Thyroid gland (tissue), 4 donors: ENCODE measurements around the gene DNAH10. TPM values are rescaled to one million over a fixed set of nuclear protein-coding genes. Genes with fewer than 3 reads are reported as not detected.

Experiments
- DNase-seq, 2 donors: peaks; one replicate each; pipeline ENCODE4 v3.0.0-alpha.2; 2019
- H3K27ac ChIP-seq, 3 donors: fragments of 200-600 bp; sonication (generic); 1 replicate in 2 of 3; 2 replicates in 1 of 3; pipeline ENCODE4 v1.5.1; 2016 to 2019; ENCODE audit warnings: mild to moderate bottlenecking in 1 of 3, moderate library complexity in 1 of 3
- H3K27me3 ChIP-seq: fragments of 200-600 bp; sonication (generic); one replicate; pipeline ENCODE4 v1.5.1; 2019
- H3K36me3 ChIP-seq, 2 donors: fragments of 200-600 bp; sonication (generic); one replicate each; pipeline ENCODE4 v1.5.1; 2016 to 2019
- H3K4me1 ChIP-seq, 2 donors: fragments of 200-600 bp; sonication (generic); one replicate each; pipeline ENCODE4 v1.5.1; 2017 to 2019
- H3K4me3 ChIP-seq, 3 donors: fragments of 200-600 bp; sonication (generic); replicated peaks in 1 of 3; 1 replicate in 2 of 3; 2 replicates in 1 of 3; pipeline ENCODE4 v1.5.1; 2016; ENCODE audit warnings: mild to moderate bottlenecking in 1 of 3
- H3K9me3 ChIP-seq: fragments of 200-600 bp; sonication (generic); one replicate; pipeline ENCODE4 v1.5.1; 2017
- POLR2A ChIP-seq, 2 donors: fragments of 450-650 bp; IDR thresholded peaks; one replicate each; pipeline ENCODE4 v1.6.1; 2017; ENCODE audit warnings: antibody characterized with exemption in 2 of 2, mild to moderate bottlenecking in 2 of 2, moderate library complexity in 1 of 2
- WGBS, 2 donors: methylation state at CpG; one replicate each; pipeline ENCODE4 v1.1.5; 2017; 5-methylcytosine and 5-hydroxymethylcytosine counted together
- intact Hi-C: fragments of 100-400 bp; cut with DNase I; formaldehyde crosslinking; loops from one replicate; pipeline ENCODE4 v1.15.1; 2023
- total RNA-seq, 4 donors: library from RNA; depleted of rRNA; stranded (reverse); fragments of >200 nt; gene quantifications; one replicate each; pipeline ENCODE4 v1.2.3, GENCODE V29; 2016
- TF ChIP-seq, protein P1 (sequence below), 6 experiments: fragments of 200-600 bp in 3 of 6; fragments of 450-650 bp in 3 of 6; sonication (generic) in 3 of 6; IDR thresholded peaks; one replicate each; pipeline ENCODE4 v1.5.1; 2016 to 2019; ENCODE audit warnings: antibody characterized with exemption in 6 of 6, mild to moderate bottlenecking in 2 of 6, inconsistent platforms in 1 of 6, moderate library complexity in 1 of 6

Gene DNAH10
- total RNA-seq, 4 donors from 2014 or later: 0.10 to 0.33 (median 0.27) TPM; not detected in 1

DNA sequence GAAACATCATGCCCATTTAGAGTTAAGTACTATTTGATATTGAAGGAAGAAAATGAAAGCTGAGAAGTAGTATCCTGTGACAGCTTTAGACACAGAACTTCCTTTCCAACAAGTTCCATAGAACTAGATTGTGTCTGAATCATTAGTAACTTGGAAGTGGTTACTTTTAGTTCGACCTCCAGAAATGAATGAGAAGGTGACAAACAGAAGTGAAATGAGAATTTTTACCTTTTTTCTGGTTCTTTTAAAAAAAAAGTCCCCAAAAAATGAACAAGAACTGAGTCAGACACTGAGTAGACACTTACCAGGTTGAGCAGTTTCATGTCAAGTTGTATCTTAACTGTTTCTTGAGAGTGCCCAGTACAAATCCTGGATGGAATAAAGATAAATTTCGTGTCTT is 46.9 kb upstream of the DNAH10 start:
- intact Hi-C loops: no loop called here
- Histone ChIP-seq H3K36me3 (no peaks in the 10 kb centered on the region), H3K27ac (no peak overlapping the region), H3K4me3 (no peak overlapping the region), H3K4me1 (peaks cover 18 to 19% of the 10 kb centered on the region in 2 donors), H3K9me3 (no peaks in the 10 kb centered on the region), H3K27me3 (no peaks in the 10 kb centered on the region)
- TF ChIP-seq, protein P1, sequence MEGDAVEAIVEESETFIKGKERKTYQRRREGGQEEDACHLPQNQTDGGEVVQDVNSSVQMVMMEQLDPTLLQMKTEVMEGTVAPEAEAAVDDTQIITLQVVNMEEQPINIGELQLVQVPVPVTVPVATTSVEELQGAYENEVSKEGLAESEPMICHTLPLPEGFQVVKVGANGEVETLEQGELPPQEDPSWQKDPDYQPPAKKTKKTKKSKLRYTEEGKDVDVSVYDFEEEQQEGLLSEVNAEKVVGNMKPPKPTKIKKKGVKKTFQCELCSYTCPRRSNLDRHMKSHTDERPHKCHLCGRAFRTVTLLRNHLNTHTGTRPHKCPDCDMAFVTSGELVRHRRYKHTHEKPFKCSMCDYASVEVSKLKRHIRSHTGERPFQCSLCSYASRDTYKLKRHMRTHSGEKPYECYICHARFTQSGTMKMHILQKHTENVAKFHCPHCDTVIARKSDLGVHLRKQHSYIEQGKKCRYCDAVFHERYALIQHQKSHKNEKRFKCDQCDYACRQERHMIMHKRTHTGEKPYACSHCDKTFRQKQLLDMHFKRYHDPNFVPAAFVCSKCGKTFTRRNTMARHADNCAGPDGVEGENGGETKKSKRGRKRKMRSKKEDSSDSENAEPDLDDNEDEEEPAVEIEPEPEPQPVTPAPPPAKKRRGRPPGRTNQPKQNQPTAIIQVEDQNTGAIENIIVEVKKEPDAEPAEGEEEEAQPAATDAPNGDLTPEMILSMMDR (IDR thresholded peaks at IDR 0.05): no peak
- no peak for TF ChIP-seq POLR2A (IDR thresholded peaks at IDR 0.05)
- 47 to 71% methylated on average over 2 of the region's 2 CpGs for WGBS, 2 donors
- DNase-seq: no peak

DNA sequence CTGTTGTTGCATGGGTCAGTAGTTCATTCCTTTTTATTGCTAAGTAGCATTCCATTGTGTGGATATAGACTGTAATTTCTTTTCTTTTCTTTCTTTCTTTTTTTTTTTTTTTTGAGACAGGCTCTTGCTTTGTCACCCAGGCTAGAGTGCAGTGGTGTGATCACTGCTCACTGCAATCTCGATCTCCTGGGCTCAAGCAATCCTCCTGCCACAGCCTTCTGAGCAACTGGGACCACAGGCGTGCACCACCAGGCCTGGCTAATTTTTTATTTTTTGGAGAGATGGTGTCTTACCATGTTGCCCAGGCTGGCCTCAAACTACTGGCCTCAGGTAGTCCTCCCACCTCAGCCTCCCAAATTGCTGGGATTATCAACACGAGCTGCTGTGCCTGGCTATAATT is 44.8 kb upstream of the DNAH10 start:
- Histone ChIP-seq H3K4me3 (no peak overlapping the region), H3K4me1 (peaks cover 13 to 24% of the 10 kb centered on the region in 2 donors), H3K27me3 (no peaks in the 10 kb centered on the region), H3K27ac (no peak overlapping the region), H3K9me3 (no peaks in the 10 kb centered on the region), H3K36me3 (peaks cover 3 to 7% of the 10 kb centered on the region in 2 donors)
- no peak for DNase-seq
- TF ChIP-seq POLR2A (IDR thresholded peaks at IDR 0.05): no peak
- TF ChIP-seq, protein P1 (IDR thresholded peaks at IDR 0.05): no peak
- intact Hi-C loops: no loop called here
- 94 to 95% methylated on average over 3 of the region's 3 CpGs for WGBS, 2 donors

DNA sequence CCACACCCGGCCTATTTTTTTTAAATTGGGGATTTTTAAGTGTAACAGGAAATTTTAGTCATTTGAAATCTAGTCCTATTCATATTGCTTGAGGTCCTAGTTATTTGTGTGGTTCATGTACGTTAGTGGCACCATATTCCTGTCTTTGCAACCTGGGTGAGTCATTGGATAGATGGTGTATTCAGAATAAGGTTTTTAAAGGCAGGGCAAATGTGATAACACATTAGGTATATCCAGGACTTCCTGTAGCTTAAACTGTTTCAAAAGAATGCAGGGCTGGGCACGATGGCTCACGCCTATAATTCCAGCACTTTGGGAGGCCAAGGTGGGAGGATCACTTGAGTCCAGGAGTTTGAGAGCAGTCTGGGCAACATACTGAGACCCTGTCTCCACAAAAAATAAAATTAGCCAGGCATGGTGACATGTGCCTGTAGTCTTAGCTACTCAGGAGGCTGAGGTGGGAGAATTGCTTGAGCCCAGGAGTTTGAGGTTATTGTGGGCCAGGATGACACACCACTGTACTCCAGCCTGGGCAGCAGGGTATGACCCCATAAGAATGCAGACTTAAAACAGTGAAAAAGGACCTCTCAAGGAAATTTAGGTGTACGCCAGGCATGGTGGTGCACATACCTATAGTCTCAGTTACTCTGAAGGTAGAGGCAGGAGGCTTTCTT is 41.8 kb upstream of the DNAH10 start:
- intact Hi-C loops: no loop called here
- peak overlapping the region in 1 of 3 donors; percentile 25 for H3K27ac ChIP-seq

DNA sequence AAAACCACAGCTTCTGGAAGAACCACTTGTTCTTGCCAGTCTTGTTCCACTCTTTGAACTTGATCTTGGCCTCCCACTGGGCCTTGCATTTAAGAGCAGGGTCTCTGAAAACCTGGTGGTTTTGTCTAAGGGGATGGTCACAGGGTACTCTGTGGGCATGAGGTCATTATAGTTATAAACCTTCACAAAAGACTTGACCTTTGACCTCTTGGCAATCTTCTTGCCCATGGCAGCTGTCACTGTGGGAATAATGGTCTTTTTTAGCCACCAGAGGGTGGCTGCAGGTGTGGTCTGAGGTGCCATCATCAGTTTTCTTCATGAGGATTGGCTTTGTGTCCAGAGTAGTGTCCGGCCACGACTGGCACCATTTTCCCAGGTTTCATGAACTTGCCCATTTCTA is 40.9 kb upstream of the DNAH10 start:
- Histone ChIP-seq H3K27ac (no peak overlapping the region), H3K4me3 (no peak overlapping the region), H3K27me3 (no peaks in the 10 kb centered on the region), H3K9me3 (no peaks in the 10 kb centered on the region), H3K36me3 (peaks cover 8 to 18% of the 10 kb centered on the region in 2 donors), H3K4me1 (peaks cover 0 to 5% of the 10 kb centered on the region in 2 donors)
- intact Hi-C loops: no loop called here
- TF ChIP-seq, protein P1 (IDR thresholded peaks at IDR 0.05): no peak
- TF ChIP-seq POLR2A (IDR thresholded peaks at IDR 0.05): no peak
- 100% methylated on average over 2 of the region's 2 CpGs; no CpG with 5 or more reads in 1 of the 2 donors for WGBS, 2 donors
- DNase-seq: no peak

More for the DNA sequence above, 41.8 kb upstream of the DNAH10 start:
- Histone ChIP-seq H3K4me3 (no peak overlapping the region), H3K27me3 (no peaks in the 10 kb centered on the region), H3K36me3 (peaks cover 8 to 18% of the 10 kb centered on the region in 2 donors), H3K4me1 (peaks cover 0 to 5% of the 10 kb centered on the region in 2 donors), H3K9me3 (no peaks in the 10 kb centered on the region)
- DNase-seq: no peak
- TF ChIP-seq, protein P1 (IDR thresholded peaks at IDR 0.05): no peak
- TF ChIP-seq POLR2A (IDR thresholded peaks at IDR 0.05): no peak
- 96 to 97% methylated on average over 5 of the region's 5 CpGs for WGBS, 2 donors

DNA sequence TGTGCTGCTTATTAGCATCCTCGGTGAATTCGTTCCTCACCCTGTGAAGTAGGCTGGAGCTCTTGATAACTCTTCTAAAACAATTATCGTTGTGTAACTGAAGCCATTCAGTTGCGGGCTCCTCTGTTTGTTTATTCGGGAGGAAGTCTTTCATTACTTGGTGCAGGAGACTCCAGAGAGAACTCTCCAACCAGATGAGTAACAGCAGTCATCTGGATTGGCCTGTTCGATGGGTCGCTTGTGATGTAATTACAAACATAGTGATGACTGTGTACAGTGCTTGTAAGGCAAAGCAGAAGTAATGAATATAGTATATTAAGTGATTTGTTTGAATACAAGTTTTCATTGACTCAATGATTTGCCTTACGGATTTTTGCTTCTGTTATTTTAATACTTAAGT is 39.1 kb upstream of the DNAH10 start:
- peaks cover 0 to 5% of the 10 kb centered on the region in 2 donors for H3K4me1 ChIP-seq
- no peaks in the 10 kb centered on the region for H3K9me3 ChIP-seq
- H3K27ac ChIP-seq: no peak overlapping the region
- no peak for TF ChIP-seq POLR2A (IDR thresholded peaks at IDR 0.05)
- TF ChIP-seq, protein P1 (IDR thresholded peaks at IDR 0.05): no peak
- 82 to 87% methylated on average over 8 of the region's 8 CpGs for WGBS, 2 donors
- H3K27me3 ChIP-seq: no peaks in the 10 kb centered on the region
- peaks cover 13 to 32% of the 10 kb centered on the region in 2 donors for H3K36me3 ChIP-seq
- no peak overlapping the region for H3K4me3 ChIP-seq
- intact Hi-C loops: no loop called here
- no peak for DNase-seq
